ENCODE data around the gene NOPCHAP1. TPM values are rescaled to one million over a fixed set of nuclear protein-coding genes. Genes with fewer than 3 reads are reported as not detected.

NOPCHAP1 gene
- total RNA-seq, 1 experiment from 2014 or later = 37.8 TPM

GRCh38 chr12:105032703-105033357, 46.7 kb downstream of the NOPCHAP1 start:
- no peaks in the 10 kb centered on the region for H3K9me3 ChIP-seq (ENCODE audit: low read length)
- no peak overlapping the region for H2AFZ ChIP-seq (ENCODE audit: low read length)
- DNase-seq = no peak
- no peak overlapping the region for H3K9ac ChIP-seq (ENCODE audit: low read length)
- peaks cover 8% of the 10 kb centered on the region for H3K4me1 ChIP-seq (ENCODE audit: insufficient read depth, low read length)
- no peak overlapping the region for H3K4me3 ChIP-seq (ENCODE audit: low read length)
- H3K27me3 ChIP-seq (ENCODE audit: low read length) = no peaks in the 10 kb centered on the region
- no peaks in the 10 kb centered on the region for H3K36me3 ChIP-seq (ENCODE audit: low read depth, low read length)
- H3K4me2 ChIP-seq (ENCODE audit: low read length) = no peak overlapping the region
- TF ChIP-seq EZH2 (IDR thresholded peaks at IDR 0.05; ENCODE audit: low read length, unreplicated experiment) (no peak), EZH2phosphoT487 (IDR thresholded peaks at IDR 0.05; ENCODE audit: borderline replicate concordance, low read length) (no peak), CTCF (conservative IDR thresholded peaks at IDR 0.05; ENCODE audit: low read depth, low read length) (no peak)
- BruUV-seq (replicated peaks) = no TSS peak
- no peak overlapping the region for H3K27ac ChIP-seq (ENCODE audit: low read length)
- no peak for ATAC-seq
- POLR2A ChIA-PET (ENCODE audit: unreplicated experiment) = no interaction called here
- CTCF ChIA-PET = no interaction called here
- H3F3A ChIP-seq (ENCODE audit: low read length, unreplicated experiment) = no peaks in the 10 kb centered on the region
- no peaks in the 10 kb centered on the region for H4K20me1 ChIP-seq (ENCODE audit: low read length)
- no peaks in the 10 kb centered on the region for H3K79me2 ChIP-seq (ENCODE audit: low read length)
- no peaks in the 10 kb centered on the region for H3K9me2 ChIP-seq (replicated peaks; ENCODE audit: low read length)
- intact Hi-C loops (cut with micrococcal nuclease) = no loop called here

GRCh38 chr12:105033851-105034250, 47.7 kb downstream of the NOPCHAP1 start:
- Histone ChIP-seq H2AFZ (ENCODE audit: low read length) (no peak overlapping the region), H3K9ac (ENCODE audit: low read length) (no peak overlapping the region), H3K36me3 (ENCODE audit: low read depth, low read length) (no peaks in the 10 kb centered on the region), H3K4me2 (ENCODE audit: low read length) (no peak overlapping the region), H4K20me1 (ENCODE audit: low read length) (no peaks in the 10 kb centered on the region), H3K4me3 (ENCODE audit: low read length) (no peak overlapping the region), H3K79me2 (ENCODE audit: low read length) (no peaks in the 10 kb centered on the region), H3K27ac (ENCODE audit: low read length) (no peak overlapping the region), H3K4me1 (ENCODE audit: insufficient read depth, low read length) (peaks cover 8% of the 10 kb centered on the region), H3K9me2 (replicated peaks; ENCODE audit: low read length) (no peaks in the 10 kb centered on the region), H3K27me3 (ENCODE audit: low read length) (no peaks in the 10 kb centered on the region), H3F3A (ENCODE audit: low read length, unreplicated experiment) (no peaks in the 10 kb centered on the region), H3K9me3 (ENCODE audit: low read length) (no peaks in the 10 kb centered on the region)
- no peak for ATAC-seq
- BruUV-seq (replicated peaks) = no TSS peak
- ChIA-PET POLR2A (ENCODE audit: unreplicated experiment) (no interaction called here), CTCF (no interaction called here)
- no peak for DNase-seq
- TF ChIP-seq EZH2 (IDR thresholded peaks at IDR 0.05; ENCODE audit: low read length, unreplicated experiment) = no peak
- no peak for TF ChIP-seq CTCF (conservative IDR thresholded peaks at IDR 0.05; ENCODE audit: low read depth, low read length)
- TF ChIP-seq EZH2phosphoT487 (IDR thresholded peaks at IDR 0.05; ENCODE audit: borderline replicate concordance, low read length) = no peak
- intact Hi-C loops (cut with micrococcal nuclease) = no loop called here

Other genes with a start within 250 kb of the NOPCHAP1 start
- gene SLC41A2, start 28.0 kb upstream of the NOPCHAP1 start, total RNA-seq (2014; rRNA removed) = 16.3 and 20.4 TPM in 2 replicates
- gene ALDH1L2, start 98.1 kb downstream of the NOPCHAP1 start, total RNA-seq (2014; rRNA removed) = 0.15 and 0.40 TPM in 2 replicates
- gene WASHC4, start 121.4 kb downstream of the NOPCHAP1 start, total RNA-seq (2014; rRNA removed) = 38.2 and 46.9 TPM in 2 replicates
- 36.2 and 42.2 TPM in 2 replicates for gene APPL2, start 249.9 kb downstream of the NOPCHAP1 start, total RNA-seq (2014; rRNA removed)

Measured in PC-3 (cell line).